ENCODE data around the gene AVL9.
A peak's percentile ranks its signal among the peaks of the same experiment; 100 is the strongest.
"Not testable (repeated sequence)": the region's sequence is repeated elsewhere in the genome, so short reads cannot be mapped to it uniquely, and the experiment has no call there.

AVL9 gene

GRCh38 chr7:32611201-32612099 lies 116.2 kb downstream of the AVL9 start:
- H3K4me3 ChIP-seq (ENCODE audit: low read length), result no peak overlapping the region
- DNase-seq (ENCODE audit: low read depth), result no peak
- no peak for TF ChIP-seq CTCF (IDR thresholded peaks at IDR 0.05; ENCODE audit: insufficient read depth, low read depth, low read length, missing control alignments)

- DNase-seq (ENCODE audit: low read depth), result peak; percentile 94
- no peak overlapping the region for H3K4me3 ChIP-seq (ENCODE audit: low read length)
- TF ChIP-seq CTCF (IDR thresholded peaks at IDR 0.05; ENCODE audit: insufficient read depth, low read depth, low read length, missing control alignments), result no peak
These were observed 121.3 kb downstream of the AVL9 start for GRCh38 chr7:32616625-32617024.

GRCh38 chr7:32618470-32618869 lies 123.2 kb downstream of the AVL9 start:
- TF ChIP-seq CTCF (IDR thresholded peaks at IDR 0.05; ENCODE audit: insufficient read depth, low read depth, low read length, missing control alignments), result no peak
- no peak overlapping the region for H3K4me3 ChIP-seq (ENCODE audit: low read length)
- DNase-seq (ENCODE audit: low read depth), result no peak

GRCh38 chr7:32618987-32619386 lies 123.7 kb downstream of the AVL9 start:
- no peak overlapping the region for H3K4me3 ChIP-seq (ENCODE audit: low read length)
- DNase-seq (ENCODE audit: low read depth), result peak; percentile 47
- no peak for TF ChIP-seq CTCF (IDR thresholded peaks at IDR 0.05; ENCODE audit: insufficient read depth, low read depth, low read length, missing control alignments)

GRCh38 chr7:32619416-32619815 lies 124.1 kb downstream of the AVL9 start:
- DNase-seq (ENCODE audit: low read depth); H3K4me3 ChIP-seq (ENCODE audit: low read length): not testable (repeated sequence)

GRCh38 chr7:32631021-32631420 lies 135.7 kb downstream of the AVL9 start:
- TF ChIP-seq CTCF (IDR thresholded peaks at IDR 0.05; ENCODE audit: insufficient read depth, low read depth, low read length, missing control alignments), result no peak
- no peak overlapping the region for H3K4me3 ChIP-seq (ENCODE audit: low read length)
- no peak for DNase-seq (ENCODE audit: low read depth)

- H3K4me3 ChIP-seq (ENCODE audit: low read length); DNase-seq (ENCODE audit: low read depth): not testable (repeated sequence)
These were observed 136.6 kb downstream of the AVL9 start for GRCh38 chr7:32631590-32632497.

GRCh38 chr7:32633446-32633845 lies 138.2 kb downstream of the AVL9 start:
- not testable (repeated sequence) for H3K4me3 ChIP-seq (ENCODE audit: low read length); DNase-seq (ENCODE audit: low read depth)

GRCh38 chr7:32634798-32635393 lies 139.6 kb downstream of the AVL9 start:
- not testable (repeated sequence) for DNase-seq (ENCODE audit: low read depth); H3K4me3 ChIP-seq (ENCODE audit: low read length)

- H3K4me3 ChIP-seq (ENCODE audit: low read length), result not testable (repeated sequence)
- DNase-seq (ENCODE audit: low read depth), result peak; percentile 4
These were observed 141.6 kb downstream of the AVL9 start for GRCh38 chr7:32636725-32637462.

GRCh38 chr7:32637611-32638010 lies 142.3 kb downstream of the AVL9 start:
- not testable (repeated sequence) for H3K4me3 ChIP-seq (ENCODE audit: low read length); DNase-seq (ENCODE audit: low read depth)

Measured in epithelial cell of esophagus (primary cell).